DOHH2 (cell line): ENCODE results near the gene PAN3.

Experiments
- EZH2phosphoT487 ChIP-seq: fragments of 200-600 bp; sonication (generic); IDR thresholded peaks from 2 replicates; pipeline ENCODE4 v1.6.1; 2017; ENCODE audit warnings: borderline replicate concordance, mild to moderate bottlenecking, antibody characterized with exemption, low read length, moderate library complexity, mixed read lengths
- TF ChIP-seq, protein P1 (sequence below): fragments of 200-600 bp; sonication (generic); IDR thresholded peaks from one replicate; pipeline ENCODE4 v1.5.1; 2014; ENCODE audit warnings: antibody characterized with exemption, mild to moderate bottlenecking, low read depth, low read length; ENCODE audit not compliant: poor library complexity, severe bottlenecking

DNA sequence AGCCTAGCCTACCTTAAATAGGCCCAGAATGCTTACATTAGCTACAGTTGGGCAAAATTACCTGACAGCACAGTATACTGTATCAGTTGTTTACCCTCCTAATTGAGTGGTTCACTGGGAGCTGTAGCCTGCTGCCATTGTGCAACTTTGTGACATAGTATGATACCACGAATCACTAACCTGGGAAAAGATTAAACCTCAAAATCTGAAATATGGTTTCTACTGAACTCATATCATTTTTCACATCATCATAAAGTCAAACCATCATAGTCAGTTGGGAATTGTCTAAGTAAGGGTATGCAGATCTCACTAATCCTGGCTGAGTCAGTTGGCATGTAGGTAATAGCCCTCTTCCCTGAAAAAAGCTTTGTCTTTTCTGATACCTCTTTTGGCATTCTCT lies 9.2 kb downstream of the PAN3 start:
- TF ChIP-seq, protein P1, sequence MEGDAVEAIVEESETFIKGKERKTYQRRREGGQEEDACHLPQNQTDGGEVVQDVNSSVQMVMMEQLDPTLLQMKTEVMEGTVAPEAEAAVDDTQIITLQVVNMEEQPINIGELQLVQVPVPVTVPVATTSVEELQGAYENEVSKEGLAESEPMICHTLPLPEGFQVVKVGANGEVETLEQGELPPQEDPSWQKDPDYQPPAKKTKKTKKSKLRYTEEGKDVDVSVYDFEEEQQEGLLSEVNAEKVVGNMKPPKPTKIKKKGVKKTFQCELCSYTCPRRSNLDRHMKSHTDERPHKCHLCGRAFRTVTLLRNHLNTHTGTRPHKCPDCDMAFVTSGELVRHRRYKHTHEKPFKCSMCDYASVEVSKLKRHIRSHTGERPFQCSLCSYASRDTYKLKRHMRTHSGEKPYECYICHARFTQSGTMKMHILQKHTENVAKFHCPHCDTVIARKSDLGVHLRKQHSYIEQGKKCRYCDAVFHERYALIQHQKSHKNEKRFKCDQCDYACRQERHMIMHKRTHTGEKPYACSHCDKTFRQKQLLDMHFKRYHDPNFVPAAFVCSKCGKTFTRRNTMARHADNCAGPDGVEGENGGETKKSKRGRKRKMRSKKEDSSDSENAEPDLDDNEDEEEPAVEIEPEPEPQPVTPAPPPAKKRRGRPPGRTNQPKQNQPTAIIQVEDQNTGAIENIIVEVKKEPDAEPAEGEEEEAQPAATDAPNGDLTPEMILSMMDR, result no peak
- no peak for TF ChIP-seq EZH2phosphoT487
